GM18907 (cell line): ENCODE results near the gene PTCD2.

Experiments used
- ATAC-seq: cut with Tn5 transposase; IDR thresholded peaks from one replicate; pipeline ENCODE4 v1.9.1; 2021; ENCODE audit warnings: mild to moderate bottlenecking, moderate library complexity; ENCODE audit not compliant: unreplicated experiment

PTCD2 gene

DNA sequence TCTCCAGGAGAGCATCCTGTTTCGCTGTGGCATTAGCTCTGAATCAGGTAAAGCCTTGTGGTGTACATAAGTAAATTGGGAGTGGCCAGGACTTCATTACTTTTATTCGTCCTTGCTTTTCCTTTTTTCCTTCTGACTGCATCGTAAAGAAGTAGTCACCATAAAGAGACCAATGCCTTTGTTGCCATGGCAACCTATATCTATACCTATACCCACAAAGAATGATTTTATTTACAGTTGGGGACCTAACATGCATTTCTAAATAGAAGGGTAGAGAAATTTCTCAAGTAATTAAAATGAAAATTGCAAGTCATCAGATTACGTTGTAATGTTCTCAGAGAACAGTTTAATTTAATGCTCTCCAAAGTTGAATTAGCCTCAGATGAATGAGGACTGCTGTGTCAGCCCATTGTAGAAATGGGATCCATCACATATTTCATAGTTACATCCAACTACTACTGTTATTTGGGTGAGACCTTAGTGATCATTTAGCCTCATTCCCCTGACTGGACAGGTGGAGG is 18.6 kb downstream of the PTCD2 start:
- no peak for ATAC-seq

DNA sequence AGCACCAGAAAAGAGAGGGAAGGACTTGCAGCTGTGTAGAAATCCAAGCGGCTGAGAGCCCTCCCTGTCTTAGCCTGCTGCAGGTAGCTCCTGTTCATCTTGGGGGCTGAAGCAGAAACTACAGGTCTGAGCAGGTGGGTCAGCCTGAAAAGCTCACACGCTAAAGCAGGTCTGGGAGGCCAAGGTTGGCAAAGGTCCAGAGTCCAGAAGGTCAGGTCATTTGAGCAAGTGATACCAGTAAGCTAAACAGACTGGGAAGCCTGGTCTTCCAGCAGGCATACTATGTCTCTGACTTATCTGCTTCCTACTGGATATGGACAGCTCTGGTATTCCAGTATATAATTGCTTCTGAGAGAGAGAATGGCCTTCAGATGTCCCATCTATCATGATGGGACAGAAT is 26.2 kb downstream of the PTCD2 start:
- ATAC-seq = no peak

DNA sequence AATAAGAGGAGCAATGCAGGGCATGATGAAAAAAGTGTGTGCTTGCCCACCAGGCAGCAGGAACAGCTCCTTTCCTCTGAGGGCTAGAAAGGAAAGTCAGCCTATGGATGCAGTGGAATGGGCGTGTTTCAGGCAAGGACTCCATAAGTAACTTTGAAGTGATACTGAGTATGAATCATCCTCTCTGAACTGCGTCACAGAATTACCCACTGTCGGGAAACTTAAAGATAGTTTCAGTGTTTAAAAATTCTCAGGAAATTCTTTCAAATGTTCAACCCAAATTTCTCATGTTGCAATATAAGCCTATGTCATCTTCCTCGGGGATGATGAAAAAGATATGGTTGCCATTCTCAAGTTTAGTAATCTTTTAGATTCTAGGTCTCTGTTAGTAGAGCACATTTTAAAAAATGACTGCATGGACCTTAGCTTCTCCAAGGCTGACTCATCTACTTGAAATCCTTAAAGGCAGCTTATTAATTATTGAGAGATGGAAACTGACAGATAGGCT is 27.7 kb downstream of the PTCD2 start:
- ATAC-seq = no peak

DNA sequence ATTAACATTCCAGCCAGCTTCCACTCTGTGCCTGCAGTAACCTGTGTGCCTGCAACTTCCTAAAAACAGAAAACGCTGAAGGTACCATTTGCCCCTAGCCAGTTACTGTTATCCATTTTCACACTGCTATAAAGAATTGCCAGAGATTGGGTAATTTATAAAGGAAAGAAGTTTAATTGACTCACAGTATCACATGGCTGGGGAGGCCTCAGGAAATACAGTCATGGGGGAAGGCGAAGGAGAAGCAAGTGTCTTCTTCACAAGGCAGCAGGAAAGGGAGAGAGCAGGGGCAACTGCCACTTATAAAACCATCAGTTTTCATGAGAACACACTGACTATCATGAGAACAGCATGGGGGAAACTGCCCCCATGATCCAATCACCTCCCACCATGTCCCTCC is 31.2 kb downstream of the PTCD2 start:
- no peak for ATAC-seq

DNA sequence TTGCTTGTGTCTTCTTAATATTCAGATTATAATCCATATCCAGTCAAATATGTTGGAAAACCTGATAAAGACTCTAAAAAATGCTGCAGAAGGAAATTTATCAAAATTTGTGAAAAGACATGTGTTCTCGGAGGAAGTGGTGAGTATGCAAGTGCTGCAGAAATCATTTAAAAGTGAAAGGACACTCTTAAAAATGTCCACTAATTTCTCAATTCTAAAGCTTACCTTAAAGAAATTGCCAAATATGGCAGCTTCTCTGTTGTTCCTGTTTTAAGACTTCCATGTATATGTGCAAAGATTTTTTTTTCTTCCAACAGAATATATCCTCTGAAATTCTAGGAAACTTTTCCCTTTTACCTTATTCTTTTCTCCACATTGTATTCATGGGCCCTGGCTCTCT is 32.4 kb downstream of the PTCD2 start:
- ATAC-seq = no peak

DNA sequence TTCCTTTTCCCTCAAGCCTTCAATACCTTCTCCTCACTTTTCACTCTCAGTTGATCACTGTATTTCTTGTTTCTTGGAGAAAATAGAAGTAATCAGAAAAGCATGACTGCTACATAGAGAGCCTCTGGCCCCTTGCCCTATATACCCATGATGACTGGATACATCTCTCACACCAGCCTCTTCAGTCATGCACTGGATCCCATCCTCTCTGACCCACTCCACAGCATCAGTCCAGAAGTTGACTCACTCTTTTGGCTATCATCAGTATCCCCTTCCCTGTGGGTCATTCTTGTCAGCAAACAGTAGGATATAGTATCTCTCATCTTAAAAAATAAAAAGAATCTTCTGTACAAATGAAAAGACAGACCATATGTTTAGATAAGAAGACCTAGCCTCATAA is 32.9 kb downstream of the PTCD2 start:
- ATAC-seq = no peak

DNA sequence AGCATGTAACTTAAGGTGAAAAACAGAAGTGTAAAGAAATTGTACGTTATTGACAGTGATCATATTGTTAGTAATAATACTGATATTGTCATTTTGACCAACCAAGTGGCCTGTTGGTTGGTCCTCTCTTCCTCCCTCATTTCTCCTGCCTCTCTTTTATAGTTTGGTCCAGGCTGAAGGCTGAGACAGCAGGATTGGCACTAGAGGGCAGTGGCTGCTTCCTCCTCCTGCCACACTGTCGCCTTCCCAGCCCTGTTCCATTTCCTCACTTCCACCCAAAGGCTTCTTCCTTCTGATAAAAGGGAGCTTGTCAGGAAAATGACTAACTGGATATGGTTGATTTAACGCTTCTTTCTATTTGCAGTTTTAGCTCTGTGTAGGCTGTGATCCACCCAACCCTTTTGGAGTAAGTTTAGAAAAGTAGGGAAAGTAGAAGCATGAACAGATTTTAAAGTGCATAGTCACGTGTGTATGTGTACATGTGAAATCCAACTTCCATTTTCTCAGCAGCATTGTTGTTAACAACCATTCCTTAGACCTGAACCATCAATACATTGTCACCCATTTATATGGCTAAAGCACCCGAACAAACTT is 35.6 kb downstream of the PTCD2 start:
- no peak for ATAC-seq

DNA sequence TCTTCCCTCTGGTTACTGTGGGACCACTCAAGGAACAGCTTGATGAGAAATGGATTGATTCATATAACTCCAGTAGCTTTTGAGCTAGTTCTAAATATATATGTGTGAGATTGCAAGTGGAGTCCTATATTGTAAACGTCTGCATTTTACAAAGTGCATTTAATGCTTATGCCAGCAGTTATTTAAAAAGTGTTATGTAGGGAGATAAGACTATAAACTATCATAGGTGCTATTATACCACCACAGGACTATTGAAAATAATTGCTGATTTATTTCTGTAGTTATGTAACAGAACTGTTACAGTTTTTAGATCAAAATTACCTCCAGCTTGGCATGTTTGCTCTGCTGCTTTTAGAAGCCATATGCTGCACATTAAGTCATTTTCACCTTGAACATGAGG is 36.2 kb downstream of the PTCD2 start:
- no peak for ATAC-seq

DNA sequence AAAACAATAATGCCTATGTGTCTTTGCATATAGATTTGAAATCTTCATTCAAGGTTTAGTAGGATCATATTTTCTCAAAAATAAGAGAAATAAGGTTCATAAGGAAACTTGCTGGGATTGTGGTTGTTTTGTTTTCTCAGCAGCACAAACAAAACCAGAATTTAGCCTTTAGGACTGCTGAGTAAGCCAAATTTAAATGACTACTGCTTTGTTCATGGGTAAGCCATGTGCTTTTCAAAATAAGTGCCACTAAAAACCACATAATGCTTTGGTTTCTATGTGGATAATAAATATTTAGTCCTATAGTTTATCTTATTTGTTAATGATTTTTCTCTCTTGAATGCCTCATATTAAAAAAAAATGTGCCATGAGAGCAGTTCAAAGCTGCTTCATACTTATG is 38.8 kb downstream of the PTCD2 start:
- no peak for ATAC-seq

DNA sequence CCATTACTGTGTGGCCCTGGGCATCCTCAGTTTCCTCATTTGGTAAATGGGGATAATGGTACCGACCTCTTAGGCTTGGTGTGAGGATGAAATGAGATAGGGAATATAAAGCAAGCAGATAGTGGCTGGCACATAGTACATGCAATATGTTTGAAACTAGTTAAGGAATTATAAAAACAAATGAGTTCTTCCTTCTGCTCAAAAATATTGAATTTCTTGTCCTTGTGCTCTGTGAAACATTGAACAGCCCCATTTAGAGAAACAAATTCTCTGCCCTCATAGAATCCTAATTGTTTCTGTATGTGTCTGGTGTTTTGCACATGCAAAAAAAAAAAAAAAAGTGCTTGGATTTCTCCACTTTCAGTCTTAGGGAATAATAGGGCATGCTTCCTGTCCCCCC is 39.7 kb downstream of the PTCD2 start:
- ATAC-seq = no peak

DNA sequence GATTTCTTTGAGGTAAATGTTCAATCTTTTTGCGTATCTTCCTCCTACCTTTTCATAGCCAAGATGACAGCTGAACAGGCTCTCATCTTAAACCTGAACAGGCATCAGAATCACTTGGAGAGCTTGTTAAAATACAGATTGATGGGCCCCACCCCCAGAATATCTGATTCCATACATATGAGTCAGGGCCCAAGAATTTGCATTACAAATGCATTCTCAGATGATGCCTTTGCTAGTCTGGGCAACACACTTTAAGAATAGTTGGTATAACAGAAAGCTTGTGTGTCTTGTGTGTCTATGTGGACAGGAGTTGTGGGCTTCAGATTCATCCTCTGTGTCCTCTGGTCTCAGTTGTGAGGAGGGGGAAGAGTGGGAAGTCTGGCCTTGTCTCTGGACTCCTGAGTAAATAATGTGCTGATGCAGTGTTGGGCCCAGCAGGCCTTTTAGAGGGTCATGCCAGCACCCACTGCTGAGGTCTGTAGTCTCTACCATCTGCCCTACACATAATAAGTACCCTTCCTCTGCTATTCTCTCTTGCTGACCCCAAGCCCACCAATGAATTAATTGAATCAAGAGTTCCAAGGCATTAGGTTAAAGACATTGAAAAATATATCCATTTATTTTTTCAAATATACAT is 43.1 kb downstream of the PTCD2 start:
- ATAC-seq = no peak

DNA sequence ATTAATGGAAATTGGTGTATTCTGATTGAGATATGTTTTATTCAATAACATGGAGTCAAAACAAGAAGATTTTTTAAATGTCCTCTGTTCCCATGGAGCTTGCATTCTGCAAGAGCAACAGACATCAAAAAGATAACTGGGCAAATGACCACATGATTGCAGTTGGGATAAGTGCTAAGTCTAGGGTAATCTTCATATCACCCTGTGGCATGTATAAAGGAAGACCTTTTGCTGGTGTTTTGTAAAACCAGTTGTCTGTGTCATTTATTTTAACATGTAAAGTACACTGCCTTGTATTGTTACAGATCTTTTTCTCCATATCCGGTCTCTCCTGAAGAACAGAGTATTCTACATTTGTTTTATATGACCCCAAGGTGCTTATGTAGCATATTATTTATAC is 44.0 kb downstream of the PTCD2 start:
- ATAC-seq = no peak

DNA sequence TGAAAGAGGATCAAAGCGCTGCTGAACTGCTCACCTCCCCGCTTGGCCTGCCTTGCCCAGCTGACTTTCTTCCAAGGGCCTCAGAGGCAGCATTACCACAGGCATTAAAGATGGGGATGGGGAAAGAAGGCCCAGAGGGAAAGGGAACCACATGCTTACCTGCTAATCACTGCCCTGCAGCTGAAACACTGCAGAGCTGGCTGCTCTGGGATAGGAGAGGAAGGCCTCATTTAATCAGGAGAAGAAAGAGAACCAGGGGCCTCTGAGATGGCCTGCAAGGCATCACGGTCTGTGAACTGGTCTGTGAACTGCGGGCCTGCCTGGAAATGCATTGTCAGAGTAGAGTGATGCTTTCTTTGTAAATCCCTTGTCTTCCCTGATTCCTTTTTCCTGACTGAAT is 44.8 kb downstream of the PTCD2 start:
- ATAC-seq = no peak

DNA sequence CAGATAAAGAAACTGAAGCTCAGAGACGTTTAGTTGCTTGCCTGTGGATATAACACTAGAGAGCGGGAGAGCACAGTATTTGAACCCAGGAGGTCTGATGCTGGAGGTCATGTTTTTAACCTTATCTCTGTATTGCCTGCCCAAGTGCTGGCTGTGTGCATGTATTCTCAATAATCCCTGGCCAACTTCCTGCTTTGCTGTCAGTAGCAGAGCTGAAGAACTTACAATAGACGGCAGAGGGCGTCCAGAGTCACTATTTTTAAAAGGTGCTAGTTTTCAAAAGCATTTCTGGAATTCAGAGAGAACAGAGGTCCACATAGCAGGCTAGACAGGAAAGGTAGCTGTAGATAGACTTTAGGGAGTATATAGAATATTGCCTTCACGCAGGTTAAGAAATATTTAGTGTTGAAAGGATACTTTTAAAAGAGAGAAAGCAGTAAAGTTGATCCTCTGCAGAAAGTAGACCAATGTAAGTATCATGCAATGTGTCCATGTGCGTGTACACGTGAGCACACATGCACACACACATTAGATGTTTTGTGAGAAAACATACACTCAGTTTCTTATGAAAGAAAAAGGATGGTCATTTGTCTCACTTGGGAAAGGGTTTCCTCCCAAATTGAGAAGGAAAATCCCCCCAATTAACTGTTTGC is 46.3 kb downstream of the PTCD2 start:
- peak; percentile 80 for ATAC-seq

DNA sequence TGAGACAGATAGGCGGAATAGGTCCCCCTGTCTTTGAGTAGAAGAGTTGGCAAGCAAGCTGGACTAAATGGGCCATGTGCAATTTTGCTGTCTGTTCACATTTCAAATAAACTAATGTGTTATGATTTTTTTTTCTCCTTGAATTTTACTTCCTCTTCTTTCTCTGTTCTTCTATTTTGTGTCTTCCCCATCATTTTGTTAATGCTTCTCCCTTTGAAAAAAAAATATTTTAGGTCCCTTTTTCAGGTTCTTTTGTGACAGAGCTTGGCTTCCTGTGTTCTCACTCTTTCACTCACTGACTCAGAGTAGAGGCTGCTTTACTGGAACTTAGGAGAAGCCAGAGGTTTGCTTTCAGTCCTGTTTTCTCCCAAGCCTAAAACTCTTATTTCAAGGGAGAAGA is 48.1 kb downstream of the PTCD2 start:
- ATAC-seq = no peak

DNA sequence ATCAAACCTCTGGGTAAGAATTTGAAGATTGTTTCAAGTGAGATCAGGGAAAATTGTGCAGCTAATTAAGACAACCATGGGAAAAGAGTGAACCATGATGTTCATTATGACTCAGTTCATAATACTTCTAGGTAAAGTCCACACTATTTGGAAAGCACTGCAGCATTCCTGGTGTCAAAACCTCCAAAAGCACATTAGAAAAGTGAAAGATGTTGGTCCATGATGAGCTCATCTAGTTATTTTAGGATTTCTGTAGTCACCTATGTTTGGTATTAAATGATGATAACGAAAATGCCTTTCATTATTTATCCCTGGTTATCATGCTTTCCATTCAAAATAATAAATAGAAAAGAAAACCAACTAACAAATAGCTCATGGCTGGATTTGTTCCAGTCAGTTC is 49.1 kb downstream of the PTCD2 start:
- ATAC-seq = no peak

DNA sequence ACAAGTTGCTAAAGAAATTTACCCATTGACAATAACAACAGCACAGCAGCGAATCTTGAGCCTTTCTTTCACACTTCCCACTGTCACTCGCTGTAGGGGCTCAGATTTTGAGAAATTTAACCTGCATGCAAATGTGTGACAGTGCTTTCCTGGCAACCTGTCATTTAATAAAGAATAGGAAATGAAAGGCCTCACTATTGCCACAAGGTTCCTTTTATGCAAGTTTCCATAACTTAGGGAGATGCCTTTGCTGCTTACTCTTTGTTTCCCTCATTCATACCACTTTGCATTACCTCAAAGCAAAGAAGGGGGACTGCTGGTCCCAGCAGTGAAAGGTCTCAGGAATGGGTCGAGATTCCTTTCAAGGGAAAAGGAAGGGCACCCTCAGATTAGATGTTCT is 49.5 kb downstream of the PTCD2 start:
- no peak for ATAC-seq

DNA sequence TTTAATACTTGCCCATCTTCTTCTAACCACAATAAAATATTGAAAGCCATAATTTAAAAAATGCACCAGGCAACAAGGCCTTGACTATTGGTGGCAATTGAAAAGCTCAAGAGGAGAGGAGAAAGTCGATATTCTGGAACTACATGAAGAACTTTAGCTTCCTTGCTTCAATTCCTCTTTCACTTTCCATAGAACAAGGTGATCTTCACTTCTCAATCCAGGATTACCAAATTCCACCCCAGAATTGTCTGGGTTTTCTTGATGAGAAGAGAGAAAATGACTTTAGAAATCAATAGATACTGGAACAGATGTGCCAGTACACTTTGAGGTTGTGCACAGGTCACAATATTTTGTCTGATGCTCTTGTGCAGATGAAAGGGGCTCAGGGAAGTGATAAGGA is 52.2 kb downstream of the PTCD2 start:
- no peak for ATAC-seq

DNA sequence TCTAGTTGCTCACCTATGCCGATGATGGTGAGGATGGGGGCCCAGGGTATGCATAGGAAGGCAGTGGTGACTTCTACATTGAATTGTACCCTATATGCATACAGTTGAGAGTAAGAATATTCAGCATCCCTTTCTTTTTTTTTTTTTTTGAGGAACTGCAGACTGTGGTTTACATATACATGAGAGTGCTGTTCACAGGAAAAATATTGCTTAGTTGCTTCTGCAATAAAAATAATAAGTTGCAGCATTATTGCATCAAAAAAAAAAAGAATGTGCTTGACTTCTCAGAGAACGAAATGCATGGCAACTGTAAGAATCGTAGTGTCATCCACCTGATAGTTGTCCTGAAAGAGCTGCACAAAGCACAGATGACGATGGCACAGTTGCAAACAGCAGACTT is 52.8 kb downstream of the PTCD2 start:
- no peak for ATAC-seq

DNA sequence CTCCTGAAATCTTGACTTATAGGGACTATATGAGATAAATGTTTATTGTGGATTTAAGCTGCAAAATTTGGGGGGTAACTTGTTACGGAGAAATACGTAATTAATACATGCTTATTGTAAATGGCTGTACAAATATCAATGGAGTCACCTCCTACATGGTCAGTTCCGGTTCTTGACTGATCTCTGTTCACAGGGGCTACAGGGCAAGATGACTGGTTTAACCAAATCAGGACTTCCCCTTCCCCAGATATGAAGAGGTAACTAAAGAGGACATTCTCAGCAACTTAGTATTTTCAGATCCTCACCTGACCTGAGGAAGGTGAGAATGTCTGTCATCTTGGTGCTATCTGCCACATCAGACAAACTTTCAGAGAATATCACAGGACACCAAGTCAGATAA is 54.7 kb downstream of the PTCD2 start:
- no peak for ATAC-seq

DNA sequence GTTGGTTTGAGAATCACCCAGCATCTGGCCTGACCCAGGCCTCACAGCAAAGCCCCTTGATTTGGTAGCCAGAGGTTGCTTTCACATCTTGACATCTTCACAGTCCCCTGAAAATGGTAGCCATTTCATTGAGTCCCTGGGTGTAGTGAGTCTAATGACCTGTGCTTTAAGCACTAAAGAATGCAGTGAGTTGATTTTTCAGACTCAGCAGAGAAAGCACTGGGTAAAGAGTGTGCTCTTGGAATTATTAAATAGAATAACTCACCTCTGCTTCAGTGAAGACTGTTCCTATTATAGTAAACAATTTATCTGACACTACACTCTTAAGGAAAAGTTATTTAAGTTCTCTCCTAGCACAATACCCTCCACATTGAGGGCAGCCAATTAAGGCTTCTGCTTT is 56.2 kb downstream of the PTCD2 start:
- no peak for ATAC-seq

DNA sequence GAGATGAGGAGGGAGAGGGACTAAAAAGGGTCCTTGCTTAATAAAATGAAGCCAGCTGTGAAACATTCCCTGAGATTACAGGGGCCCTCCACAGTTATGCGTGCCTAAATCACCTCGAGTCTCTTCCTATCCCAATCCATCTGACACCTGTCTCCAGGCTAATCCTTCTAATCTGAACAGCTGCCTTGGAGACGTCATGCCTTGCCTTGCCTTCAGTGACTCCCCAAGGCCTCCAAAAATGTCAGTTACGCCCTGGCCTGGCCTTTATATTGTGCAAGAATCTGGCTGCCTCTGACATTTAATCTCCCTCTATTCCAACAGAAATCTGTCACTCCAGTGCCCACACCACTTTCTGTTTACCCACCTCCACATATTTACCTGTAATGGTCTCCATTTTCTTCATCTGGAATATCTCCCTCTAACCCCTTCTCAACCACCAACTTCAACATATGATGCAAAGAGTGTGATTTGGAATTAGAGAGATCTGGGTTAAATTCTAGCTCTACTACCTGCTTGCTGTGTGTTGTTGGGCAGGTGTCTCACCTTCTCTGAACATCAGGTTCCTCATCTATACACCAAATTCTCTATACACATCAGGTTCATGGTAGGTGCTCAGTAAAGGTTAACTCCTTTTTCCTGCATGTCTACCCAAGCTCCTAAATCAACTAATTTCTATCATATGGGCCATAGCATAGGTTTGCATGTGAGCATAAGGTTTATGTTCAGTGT is 57.9 kb downstream of the PTCD2 start:
- ATAC-seq = no peak
